GM19099 (cell line): ENCODE data around the gene IRAK2.
A peak's percentile ranks its signal among the peaks of the same experiment; 100 is the strongest.

Source experiments
- POLR2A ChIP-seq: IDR thresholded peaks from 3 replicates; pipeline ENCODE4 v1.6.1; 2011; ENCODE audit warnings: low read depth; ENCODE audit not compliant: insufficient read length; ENCODE audit errors: extremely low read depth

Gene IRAK2, protein sequence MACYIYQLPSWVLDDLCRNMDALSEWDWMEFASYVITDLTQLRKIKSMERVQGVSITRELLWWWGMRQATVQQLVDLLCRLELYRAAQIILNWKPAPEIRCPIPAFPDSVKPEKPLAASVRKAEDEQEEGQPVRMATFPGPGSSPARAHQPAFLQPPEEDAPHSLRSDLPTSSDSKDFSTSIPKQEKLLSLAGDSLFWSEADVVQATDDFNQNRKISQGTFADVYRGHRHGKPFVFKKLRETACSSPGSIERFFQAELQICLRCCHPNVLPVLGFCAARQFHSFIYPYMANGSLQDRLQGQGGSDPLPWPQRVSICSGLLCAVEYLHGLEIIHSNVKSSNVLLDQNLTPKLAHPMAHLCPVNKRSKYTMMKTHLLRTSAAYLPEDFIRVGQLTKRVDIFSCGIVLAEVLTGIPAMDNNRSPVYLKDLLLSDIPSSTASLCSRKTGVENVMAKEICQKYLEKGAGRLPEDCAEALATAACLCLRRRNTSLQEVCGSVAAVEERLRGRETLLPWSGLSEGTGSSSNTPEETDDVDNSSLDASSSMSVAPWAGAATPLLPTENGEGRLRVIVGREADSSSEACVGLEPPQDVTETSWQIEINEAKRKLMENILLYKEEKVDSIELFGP

DNA sequence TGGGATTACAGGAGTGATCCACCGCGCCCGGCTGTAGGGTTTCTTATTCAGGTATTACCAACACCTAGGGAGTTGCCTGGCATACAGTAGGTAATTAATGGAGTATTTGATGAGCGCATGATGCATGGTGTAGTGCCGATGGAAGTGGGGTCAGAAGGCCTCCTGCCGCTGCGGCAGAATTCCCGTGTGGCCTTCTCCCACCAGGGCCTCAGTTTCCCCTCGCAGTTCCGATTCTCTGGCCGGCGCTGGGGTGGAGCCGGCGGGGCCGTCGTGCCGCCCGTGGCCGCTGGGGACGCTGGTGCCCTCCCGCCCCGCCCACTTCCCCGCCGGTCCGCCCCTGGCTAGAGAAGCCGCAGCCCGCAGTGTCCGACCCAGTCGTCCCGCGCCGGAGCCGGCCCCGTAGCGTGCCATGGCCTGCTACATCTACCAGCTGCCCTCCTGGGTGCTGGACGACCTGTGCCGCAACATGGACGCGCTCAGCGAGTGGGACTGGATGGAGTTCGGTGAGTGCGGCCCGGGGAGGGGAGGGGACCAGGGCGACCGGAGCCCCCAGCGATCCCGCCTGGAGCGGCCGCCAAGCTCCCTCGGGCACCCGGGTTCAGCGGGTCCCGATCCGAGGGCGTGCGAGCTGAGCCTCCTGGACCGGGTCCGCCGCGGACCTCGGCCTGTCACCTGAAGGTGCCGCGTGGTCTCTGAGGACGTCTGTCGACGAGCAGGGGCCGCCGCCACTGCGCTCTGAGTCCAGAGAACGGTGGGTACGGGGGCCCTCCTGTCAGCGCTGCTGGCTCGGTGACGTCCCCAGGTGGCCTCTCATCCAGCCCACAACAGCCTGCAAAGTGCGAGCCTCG is at the start of gene IRAK2:
Gene IRAK2 (plus strand): TSS at position 374 of the 848 bp plus-strand sequence. CDS start 36 bp downstream, at position 410.
- TF ChIP-seq POLR2A = peak; percentile 40

DNA sequence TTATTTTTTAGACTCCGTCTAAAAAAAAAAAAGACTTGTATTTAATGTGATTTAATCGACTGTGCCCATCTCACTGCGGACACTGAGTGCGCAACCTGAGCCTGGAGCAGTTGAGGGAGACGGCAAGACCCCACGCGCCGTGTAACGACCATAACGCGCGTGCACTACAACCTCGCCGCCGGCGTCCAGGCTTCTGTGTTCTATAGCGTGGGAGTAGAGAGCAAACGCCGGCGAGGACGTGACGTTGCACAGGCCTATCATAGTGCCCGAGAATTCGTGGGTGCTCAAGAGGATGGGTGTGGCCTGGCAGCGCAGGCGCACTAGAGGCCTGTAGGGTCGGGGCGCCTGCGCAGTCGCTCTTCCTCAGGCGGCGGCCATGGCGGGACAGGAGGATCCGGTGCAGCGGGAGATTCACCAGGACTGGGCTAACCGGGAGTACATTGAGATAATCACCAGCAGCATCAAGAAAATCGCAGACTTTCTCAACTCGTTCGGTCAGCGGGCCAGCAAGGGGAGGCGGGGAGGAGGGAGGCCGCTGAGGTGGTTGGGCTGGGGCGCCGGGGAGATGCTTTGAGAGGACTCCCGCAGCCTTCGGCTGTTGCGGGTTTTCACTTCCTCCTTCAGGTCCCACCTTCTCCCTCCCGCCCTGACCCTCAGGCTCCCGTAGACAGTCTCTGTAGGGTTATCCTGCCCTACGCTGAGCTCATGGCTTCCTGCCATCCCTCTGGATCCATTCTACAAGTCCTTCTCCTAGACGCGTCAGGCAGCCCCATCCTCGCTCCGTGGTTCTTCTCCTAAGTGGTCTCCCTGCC is 49.2 kb upstream of the IRAK2 start, which contains the start of gene BRK1:
Gene BRK1 (plus strand): TSS at position 350 of the 812 bp plus-strand sequence. CDS start 27 bp downstream, at position 377.
- TF ChIP-seq POLR2A = peak; percentile 98

DNA sequence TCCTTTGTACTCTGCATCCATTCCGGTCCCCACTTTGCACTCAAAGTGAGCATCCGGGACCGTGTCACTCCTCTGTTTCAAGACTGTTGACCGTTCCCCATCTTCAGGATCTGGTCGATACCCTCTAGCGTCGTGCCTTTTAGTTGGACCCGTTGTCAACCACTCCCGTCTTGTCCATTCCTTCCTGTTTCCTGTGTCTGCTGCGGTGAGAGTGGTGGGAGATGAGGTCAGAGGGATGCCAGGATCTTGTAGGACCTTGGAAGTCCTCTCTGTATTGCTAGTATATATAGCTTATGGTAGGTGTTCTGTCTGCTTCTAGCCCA is 48.6 kb upstream of the IRAK2 start:
- TF ChIP-seq POLR2A = no peak

DNA sequence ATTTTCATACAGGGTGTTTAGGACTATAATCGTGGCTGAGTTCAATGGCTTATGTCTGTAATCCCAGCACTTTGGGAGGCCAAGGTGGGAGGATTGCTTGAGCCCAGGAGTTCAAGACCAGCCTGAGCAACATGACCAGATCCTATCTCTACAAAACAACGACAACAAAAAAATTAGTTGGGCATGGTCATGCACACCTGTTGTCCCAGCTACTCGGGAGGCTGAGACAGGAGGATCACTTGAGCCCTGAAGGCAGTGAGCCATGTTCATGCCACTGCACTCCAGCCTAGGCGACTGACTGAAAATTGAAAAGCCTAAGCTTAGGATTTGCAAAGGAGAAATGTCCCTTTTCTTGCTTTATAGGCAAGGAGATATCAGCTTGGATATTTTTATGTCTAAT is 47.8 kb upstream of the IRAK2 start:
- TF ChIP-seq POLR2A = no peak

DNA sequence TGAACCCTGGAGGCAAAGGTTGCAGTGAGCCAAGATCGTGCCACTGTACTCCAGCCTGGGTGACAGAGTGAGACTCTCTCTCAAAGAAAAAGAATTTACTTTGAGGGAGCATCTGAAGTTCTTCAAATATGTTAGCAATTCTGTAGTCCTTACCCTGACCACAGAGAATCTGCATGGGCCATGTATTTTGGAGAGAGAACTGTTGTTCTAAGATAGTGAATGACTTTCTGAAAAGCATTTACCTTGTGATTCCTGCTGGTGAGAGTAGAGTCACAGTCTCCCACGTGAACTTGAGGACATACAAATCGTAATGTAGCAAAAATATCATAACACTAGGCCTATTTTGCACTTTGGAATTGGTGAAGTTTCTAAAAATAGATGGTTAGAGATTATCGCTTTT is 45.3 kb upstream of the IRAK2 start:
- TF ChIP-seq POLR2A = no peak

DNA sequence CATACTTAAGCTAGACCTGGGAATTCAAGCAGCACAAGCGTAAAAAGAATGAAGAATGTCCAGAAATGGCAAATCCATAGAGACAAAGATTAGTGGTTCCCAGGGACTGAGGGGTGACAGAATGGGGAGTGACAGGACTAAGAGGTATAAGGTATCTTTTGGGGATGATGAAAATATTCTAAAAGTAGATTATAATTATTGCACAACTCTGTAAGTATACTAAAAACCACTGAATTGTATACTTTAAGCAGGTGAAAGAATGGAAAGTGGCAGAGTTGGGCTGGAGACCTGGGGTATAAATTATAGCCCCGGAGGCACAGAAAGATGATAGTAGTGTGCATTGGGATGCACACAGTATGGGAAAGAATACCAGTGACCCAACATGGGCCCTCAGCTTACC is 43.7 kb upstream of the IRAK2 start:
- no peak for TF ChIP-seq POLR2A

DNA sequence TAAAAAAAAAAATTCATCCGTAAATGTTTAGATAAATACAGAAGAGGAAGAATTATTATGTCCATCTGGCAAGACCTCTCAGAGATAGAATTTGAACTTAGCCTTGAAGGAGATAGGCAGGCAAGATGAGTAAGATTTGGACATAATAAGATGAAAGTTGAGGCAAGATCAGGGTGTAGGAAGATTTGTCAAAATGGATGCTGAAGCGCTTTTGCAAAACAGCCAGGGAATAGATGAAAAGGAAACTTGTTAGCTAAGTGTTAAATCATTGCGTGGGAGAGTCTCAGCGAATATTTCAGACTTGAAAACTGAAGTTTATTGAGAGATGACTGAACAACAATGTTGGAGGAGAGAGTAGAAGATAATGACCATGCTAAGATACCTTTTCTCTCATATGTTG is 42.0 kb upstream of the IRAK2 start:
- no peak for TF ChIP-seq POLR2A

DNA sequence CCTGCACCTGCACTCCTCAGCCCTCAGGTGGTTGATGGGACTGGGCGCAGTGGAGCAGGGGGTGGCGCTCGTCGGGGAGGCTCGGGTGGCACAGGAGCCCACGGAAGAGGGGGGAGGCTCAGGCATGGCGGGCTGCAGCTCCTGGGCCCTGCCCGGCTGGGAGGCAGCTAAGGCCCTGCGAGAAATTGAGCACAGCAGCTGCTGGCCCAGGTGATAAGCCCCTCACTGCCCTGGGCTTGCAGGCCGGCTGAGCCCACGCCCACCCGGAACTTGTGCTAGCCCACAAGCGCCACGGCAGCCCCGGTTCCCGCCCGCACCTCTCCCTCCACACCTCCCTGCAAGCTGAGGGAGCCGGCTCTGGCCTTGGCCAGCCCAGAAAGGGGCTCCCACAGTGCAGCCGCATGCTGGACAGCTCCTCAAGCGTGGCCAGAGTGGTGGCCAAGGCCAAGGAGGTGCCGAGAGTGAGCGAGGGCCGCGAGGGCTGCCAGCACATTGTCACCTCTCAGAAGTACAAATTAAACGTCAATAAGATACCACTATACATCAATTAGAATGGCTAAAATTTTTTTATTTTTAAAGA is 28.2 kb upstream of the IRAK2 start:
- no peak for TF ChIP-seq POLR2A

DNA sequence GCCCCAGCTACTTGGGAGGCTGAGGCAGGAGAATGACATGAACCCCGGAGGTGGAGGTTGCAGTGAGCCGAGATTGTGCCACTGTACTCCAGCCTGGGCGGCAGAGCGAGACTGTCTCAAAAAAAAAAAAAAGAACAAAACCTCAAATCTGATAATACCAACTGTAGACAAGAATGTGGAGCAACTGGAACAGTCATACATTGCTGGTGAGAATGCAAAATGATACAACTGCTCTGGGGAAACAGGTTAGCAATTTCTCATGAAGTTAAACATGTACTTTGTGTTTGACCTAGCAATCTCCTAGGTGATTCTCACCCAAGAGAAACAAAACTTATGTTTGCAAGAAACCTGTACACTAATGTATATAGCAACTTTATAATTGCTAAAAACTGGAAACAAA is 27.5 kb upstream of the IRAK2 start:
- TF ChIP-seq POLR2A = no peak

DNA sequence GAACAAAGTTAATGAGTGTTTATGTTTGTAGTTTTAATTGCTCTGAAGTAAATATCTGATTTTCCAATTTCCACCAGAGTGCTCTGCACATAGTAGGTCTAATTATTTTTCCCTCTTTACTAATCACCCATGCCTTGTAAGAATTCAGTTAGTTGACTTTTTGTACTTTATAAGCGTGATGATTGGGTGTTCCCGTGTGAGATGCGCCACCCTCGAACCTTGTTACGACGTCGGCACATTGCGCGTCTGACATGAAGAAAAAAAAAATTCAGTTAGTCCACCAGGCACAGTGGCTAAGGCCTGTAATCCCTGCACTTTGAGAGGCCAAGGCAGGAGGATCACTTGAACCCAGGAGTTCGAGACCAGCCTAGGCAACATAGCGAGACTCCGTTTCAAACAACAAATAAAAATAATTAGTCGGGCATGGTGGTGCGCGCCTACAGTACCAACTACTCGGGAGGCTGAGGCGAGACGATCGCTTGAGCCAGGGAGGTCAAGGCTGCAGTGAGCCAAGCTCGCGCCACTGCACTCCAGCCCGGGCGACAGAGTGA is 23.6 kb upstream of the IRAK2 start:
- no peak for TF ChIP-seq POLR2A

DNA sequence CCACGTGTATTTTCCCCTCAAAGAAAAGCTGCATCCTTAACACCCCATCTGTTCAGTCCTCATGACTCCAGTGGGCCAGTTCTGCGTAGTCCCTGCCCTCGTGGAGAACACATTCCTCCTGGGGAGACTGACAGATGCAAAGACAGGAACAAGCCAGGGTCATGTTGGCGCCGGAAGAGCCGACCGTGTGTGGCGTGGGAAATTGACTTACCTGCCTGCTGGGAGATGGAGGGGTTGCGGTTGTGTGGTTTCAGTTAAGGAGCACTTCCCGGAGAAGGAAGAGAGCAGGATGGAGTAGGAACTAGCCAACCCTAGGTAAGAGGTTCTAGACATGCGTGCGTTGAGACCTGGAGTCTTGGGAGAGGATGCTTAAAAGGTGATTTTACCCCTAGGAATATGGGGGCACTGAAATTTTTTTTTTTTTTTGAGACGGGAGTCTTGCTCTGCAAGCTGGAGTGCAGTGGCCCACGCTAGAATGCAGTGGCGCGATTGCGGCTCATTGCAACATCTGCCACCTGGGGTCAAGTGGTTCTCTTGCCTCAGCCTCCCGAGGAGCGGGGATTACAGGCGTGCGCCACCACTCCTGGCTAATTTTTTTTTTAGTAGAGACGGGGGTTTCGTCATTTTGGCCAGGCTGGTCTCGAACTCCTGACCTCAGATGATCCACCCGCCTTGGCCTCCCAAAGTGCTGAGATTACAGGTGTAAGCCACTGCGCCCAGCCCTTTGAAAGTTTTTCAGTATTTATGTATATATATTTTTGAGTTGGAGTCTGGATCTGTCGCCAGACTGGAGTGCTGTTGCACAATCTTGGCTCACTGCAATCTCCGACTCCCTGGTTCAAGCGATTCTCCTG is 21.8 kb upstream of the IRAK2 start:
- no peak for TF ChIP-seq POLR2A

DNA sequence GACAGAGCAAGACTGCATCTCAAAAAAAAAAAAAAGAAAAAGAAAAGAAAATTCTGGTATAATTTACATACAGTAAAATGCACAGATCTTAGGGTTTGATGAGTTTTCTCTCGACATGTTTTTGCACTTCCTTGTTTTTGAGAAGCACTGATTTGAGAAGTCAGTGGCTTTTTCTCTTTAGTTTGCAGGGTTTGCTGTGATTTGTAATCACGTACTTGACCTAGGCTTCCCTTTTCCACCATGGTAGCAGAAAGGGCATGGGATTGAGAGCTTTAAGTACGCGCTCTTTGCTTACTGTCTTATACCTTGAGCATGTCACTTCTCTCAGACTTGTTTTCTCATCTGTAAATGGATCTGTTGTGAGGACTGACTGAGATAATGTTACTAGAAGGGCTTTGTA is 19.0 kb upstream of the IRAK2 start:
- TF ChIP-seq POLR2A = no peak

DNA sequence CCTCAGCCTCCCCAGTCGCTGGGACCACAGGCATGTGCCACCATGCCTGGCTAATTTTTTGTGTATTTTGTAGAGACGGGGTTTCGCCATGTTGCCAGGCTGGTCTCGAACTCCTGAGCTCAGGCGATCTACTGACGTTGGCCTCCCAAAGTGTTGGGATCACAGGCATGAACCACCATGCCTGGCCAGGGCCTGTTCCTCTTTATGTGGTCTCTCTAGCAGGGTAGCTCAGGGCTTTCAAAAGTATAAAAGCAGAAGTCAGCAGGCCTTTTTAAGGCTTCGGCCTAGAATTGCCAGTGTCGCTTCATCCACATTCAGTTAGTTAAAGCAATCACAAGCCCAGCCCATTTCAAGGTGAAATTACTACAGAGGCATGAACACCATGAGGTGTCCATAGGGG is 15.5 kb upstream of the IRAK2 start:
- TF ChIP-seq POLR2A = no peak

DNA sequence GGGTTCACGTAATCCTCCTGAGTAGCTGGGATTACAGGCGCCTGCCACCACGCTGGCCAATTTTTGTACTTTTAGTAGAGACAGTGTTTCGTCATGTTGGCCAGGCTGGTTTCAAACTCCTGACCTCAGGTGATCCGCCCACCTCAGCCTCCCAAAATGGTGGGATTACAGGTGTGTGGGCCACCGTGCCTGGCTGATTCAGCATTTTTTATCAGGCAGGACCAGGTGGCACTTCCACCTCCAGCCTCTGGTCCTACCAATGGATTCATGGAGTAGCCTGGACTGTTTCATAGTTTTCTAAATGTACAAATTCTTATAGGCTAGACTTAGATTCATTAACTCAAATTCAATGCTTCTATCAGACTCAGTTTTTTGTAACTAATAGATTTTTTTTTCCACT is 13.7 kb upstream of the IRAK2 start:
- TF ChIP-seq POLR2A = no peak
